GM18873 (cell line): ENCODE results near the gene CDK17.

ENCODE experiments used
- ATAC-seq: cut with Tn5 transposase; IDR thresholded peaks from one replicate; pipeline ENCODE4 v1.9.1; 2021; ENCODE audit warnings: mild to moderate bottlenecking, moderate library complexity, moderate number of reproducible peaks; ENCODE audit not compliant: unreplicated experiment, low FRiP score

CDK17 gene

GRCh38 chr12:96246926-96247505 lies 153.2 kb downstream of the CDK17 start:
- ATAC-seq = no peak

- ATAC-seq = no peak
Observed at GRCh38 chr12:96244826-96245225, 155.4 kb downstream of the CDK17 start.

- no peak for ATAC-seq
Observed at GRCh38 chr12:96242597-96242996, 157.6 kb downstream of the CDK17 start.

DNA sequence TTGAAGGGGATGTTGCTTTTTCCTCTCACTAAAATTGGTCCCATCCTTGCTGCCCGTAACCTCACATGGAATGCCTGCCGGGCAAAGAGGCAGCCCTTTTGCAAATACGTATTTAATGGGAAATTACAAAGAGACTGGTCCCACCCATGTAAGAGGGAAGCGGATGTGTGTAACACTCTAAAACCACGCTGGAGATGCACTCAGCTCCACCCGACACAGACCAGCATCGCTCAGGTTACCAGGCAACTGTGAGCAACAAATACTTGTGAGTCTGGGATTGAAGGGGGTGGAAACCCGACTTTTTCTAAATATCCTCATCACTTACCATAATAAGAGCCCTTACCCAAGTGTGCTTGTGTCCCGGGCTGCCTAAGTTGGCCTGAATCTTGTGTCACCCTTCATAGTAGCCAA lies 158.4 kb downstream of the CDK17 start:
- no peak for ATAC-seq

DNA sequence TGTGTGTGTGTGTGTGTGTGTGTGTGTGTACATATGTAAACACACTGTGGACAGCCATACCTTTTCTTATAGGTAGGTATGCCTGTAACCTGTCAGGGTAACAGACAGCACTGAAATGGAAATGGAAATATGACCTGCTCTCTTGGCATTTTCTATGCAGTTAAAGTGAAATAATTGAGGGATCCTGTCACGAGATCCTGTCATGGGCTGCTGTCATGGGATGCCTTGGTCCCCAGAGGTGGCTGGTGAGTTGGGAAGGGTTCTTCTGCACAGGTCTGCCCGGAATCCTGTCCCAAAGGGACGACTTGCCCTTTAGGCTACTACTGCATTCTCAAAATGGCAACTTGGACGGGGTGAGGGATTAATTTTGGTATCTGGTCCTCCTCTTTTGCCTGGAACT lies 158.8 kb downstream of the CDK17 start:
- no peak for ATAC-seq

- ATAC-seq = no peak
Observed at GRCh38 chr12:96240656-96241055, 159.6 kb downstream of the CDK17 start.

DNA sequence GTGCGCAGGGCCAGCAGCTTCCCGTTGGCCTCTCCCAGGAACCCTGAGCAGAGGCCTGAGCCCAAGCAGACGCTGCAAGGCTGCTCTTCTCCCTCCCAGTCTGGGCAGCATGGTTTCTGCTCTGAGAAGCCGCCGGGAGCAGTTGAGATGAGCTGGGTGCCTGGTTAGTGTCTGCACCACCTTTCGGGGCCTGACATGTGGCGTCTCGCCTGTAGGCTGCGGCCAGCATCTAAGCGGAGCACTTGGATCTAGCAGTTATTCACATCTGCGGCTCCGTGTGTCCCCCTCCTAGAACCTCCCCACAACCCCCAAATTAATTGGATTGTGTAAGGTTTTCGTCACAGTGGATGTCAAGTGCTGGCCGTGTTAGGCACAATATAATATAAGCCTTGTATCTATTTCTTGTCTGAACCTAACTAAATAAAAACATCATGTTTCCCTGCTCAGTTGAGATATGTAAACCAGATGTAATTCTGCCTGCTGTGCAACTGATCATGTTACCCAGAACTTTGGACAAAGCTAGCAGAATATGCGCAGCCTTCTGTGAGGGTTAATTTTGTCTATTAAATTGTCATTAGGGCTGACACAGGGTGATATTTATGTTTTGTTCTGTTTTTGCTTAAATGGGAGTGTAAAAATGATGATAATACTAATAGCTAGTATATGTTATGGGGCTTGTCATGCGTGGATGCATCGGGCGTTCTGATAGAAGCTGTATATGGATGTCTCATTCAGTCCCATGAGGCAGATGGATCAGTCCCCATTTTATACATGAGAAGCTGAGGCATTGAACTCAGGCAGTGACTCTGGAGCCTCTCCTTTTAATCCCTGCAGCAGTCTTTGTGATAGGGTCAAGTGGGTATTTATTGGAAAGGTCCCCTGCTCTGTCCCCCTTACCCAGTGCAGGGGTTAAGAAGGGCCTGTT lies 160.3 kb downstream of the CDK17 start:
- ATAC-seq = no peak

GRCh38 chr12:96238336-96239047 lies 161.7 kb downstream of the CDK17 start:
- ATAC-seq = no peak

DNA sequence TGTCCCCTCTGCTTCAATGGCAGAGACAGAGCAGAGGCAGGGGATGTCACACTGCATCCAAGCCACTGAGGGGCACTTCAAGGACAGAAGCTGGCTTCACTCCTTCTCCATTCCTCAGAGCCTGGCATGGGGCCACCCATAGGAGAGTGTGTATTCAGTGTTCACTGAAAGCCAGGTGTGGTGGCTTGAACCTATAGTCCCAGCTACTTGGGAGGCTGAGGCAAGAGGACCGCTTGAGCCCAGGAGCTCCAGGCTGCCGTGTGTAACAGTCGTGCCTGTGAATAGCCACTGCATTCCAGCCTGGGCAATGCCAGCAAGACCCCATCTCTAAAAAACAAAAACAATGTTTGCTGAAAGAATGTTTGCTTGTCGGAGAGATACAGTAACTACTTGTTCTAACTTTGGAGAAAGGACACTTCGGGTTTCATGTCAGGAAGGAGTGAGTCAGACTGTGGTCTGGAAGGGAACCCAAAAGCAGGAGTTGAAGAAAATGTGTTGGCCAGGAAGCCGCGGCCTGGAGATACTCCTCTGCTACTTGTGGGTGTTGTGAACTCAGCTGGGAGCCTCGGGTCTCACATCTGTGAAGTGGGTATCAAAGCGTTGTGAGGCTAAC lies 162.7 kb downstream of the CDK17 start:
- ATAC-seq = no peak

- no peak for ATAC-seq
Observed at GRCh38 chr12:96237035-96237434, 163.2 kb downstream of the CDK17 start.

- ATAC-seq = no peak
Observed at GRCh38 chr12:96236221-96236822, 163.9 kb downstream of the CDK17 start.

DNA sequence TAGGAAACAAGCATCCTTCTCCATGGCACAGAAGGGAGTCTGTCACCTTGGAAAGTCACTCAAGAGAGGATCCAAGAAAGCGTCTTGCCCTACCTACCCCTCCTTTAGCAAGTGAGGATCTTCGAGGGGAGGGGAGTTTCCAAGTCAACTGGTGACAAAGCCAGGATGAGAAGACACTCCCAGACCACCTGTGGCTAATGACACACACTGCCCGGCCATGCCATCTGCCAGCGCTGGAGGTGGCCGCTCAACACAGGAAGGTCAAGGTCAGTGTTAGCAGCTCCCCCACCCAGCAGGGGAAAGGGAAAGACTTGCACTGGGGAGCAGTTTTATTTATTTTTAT lies 164.8 kb downstream of the CDK17 start:
- ATAC-seq = no peak

GRCh38 chr12:96234591-96235483 lies 165.4 kb downstream of the CDK17 start:
- no peak for ATAC-seq

- ATAC-seq = no peak
Observed at GRCh38 chr12:96233939-96234461, 166.2 kb downstream of the CDK17 start.

DNA sequence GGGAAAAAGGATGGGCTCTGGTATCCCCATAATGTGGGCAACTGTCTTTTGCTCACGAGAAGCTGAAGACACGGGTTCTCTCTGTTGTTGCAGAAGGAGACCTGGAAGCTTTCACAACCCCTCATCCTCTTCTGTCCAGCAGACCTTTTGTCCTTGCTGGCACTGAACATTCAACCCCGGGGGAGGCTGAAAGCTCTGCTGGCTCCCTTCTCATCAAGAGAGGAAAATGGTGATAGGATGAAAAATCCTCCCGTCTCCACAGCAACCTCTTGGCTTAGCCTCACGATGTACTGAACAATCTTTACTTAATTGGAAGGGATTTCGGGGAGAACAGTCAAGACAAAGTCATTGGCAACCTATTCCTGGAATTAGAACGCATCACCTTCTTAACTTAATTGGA lies 167.1 kb downstream of the CDK17 start:
- no peak for ATAC-seq

GRCh38 chr12:96230646-96231045 lies 169.6 kb downstream of the CDK17 start:
- no peak for ATAC-seq

- ATAC-seq = no peak
Observed at GRCh38 chr12:96228566-96229248, 171.5 kb downstream of the CDK17 start.
